Activated naive CD4-positive, alpha-beta T cell (primary cell): ENCODE measurements around the gene NAE1.
"Not testable (repeated sequence)": the region's sequence is repeated elsewhere in the genome, so short reads cannot be mapped to it uniquely, and the experiment has no call there.

Experiments
- DNase-seq, 4 experiments: peaks; one replicate each; lab custom pipeline; 2025; lab: John Stamatoyannopoulos, UW

Gene NAE1

GRCh38 chr16:66802159-66802558 is 28.6 kb downstream of the NAE1 start:
- no peak for DNase-seq

- no peak for DNase-seq
Observed at GRCh38 chr16:66801320-66802105, 29.3 kb downstream of the NAE1 start, which contains the start of gene TERB1. Gene TERB1, minus strand, starts transcription at chr16:66801584. Its CDS starts 4,786 bp downstream, at chr16:66796798.

- DNase-seq, result no peak
Observed at GRCh38 chr16:66800856-66801255, 29.9 kb downstream of the NAE1 start.

GRCh38 chr16:66798161-66798560 is 32.6 kb downstream of the NAE1 start:
- no peak for DNase-seq

GRCh38 chr16:66793984-66794383 is 36.8 kb downstream of the NAE1 start:
- not testable (repeated sequence) for DNase-seq

GRCh38 chr16:66790130-66790733 is 40.5 kb downstream of the NAE1 start:
- DNase-seq, result no peak

GRCh38 chr16:66787427-66787826 is 43.3 kb downstream of the NAE1 start:
- no peak for DNase-seq

- no peak for DNase-seq
Observed at GRCh38 chr16:66786551-66786950, 44.2 kb downstream of the NAE1 start.

- DNase-seq, result no peak
Observed at GRCh38 chr16:66776457-66776856, 54.3 kb downstream of the NAE1 start.

- no peak for DNase-seq
Observed at GRCh38 chr16:66774981-66775380, 55.8 kb downstream of the NAE1 start.

GRCh38 chr16:66758086-66758485 is 72.7 kb downstream of the NAE1 start:
- DNase-seq, result no peak

GRCh38 chr16:66754819-66755218 is 76.0 kb downstream of the NAE1 start:
- DNase-seq, result no peak

- no peak for DNase-seq
Observed at GRCh38 chr16:66754211-66754610, 76.6 kb downstream of the NAE1 start.

- DNase-seq, result no peak
Observed at GRCh38 chr16:66752958-66753357, 77.8 kb downstream of the NAE1 start.
